ENCODE data around the gene CDH4.

Gene CDH4

GRCh38 chr20:61548069-61548468 is 296.0 kb downstream of the CDH4 start:
- H2AFZ ChIP-seq (ENCODE audit: low read depth, low read length, severe bottlenecking): no peak overlapping the region
- H3K27me3 ChIP-seq (ENCODE audit: low read length): no peaks in the 10 kb centered on the region

GRCh38 chr20:61549865-61550264 is 297.8 kb downstream of the CDH4 start:
- Histone ChIP-seq H3K9me3 (ENCODE audit: insufficient read depth, low read length) (no peaks in the 10 kb centered on the region), H3K4me3 (ENCODE audit: insufficient read depth, low read length, poor library complexity, severe bottlenecking) (no peak overlapping the region), H2AFZ (ENCODE audit: low read depth, low read length, severe bottlenecking) (no peak overlapping the region), H3K79me2 (ENCODE audit: insufficient read depth, low read length) (no peaks in the 10 kb centered on the region), H3F3A (ENCODE audit: insufficient read depth) (no peaks in the 10 kb centered on the region), H4K20me1 (ENCODE audit: low read depth, low read length) (no peaks in the 10 kb centered on the region), H3K36me3 (ENCODE audit: low read length) (no peaks in the 10 kb centered on the region), H3K4me2 (ENCODE audit: low read depth, low read length, poor library complexity, severe bottlenecking) (no peak overlapping the region), H3K9me2 (replicated peaks; ENCODE audit: insufficient read depth, low read length) (no peaks in the 10 kb centered on the region), H3K27ac (ENCODE audit: low read depth, low read length) (no peak overlapping the region), H3K27me3 (ENCODE audit: low read length) (no peaks in the 10 kb centered on the region), H3K9ac (ENCODE audit: low read length) (no peak overlapping the region)
- no peak for TF ChIP-seq EZH2phosphoT487 (conservative IDR thresholded peaks at IDR 0.05; ENCODE audit: low read length)
- TF ChIP-seq CTCF (IDR thresholded peaks at IDR 0.05; ENCODE audit: insufficient read depth, low read length, poor library complexity, severe bottlenecking): no peak

More at GRCh38 chr20:61548069-61548468, 296.0 kb downstream of the CDH4 start:
- no peak overlapping the region for H3K4me3 ChIP-seq (ENCODE audit: insufficient read depth, low read length, poor library complexity, severe bottlenecking)
- no peak overlapping the region for H3K27ac ChIP-seq (ENCODE audit: low read depth, low read length)
- H3K9ac ChIP-seq (ENCODE audit: low read length): no peak overlapping the region
- no peaks in the 10 kb centered on the region for H3F3A ChIP-seq (ENCODE audit: insufficient read depth)
- no peaks in the 10 kb centered on the region for H3K9me3 ChIP-seq (ENCODE audit: insufficient read depth, low read length)
- H3K4me2 ChIP-seq (ENCODE audit: low read depth, low read length, poor library complexity, severe bottlenecking): no peak overlapping the region
- H4K20me1 ChIP-seq (ENCODE audit: low read depth, low read length): no peaks in the 10 kb centered on the region
- no peaks in the 10 kb centered on the region for H3K9me2 ChIP-seq (replicated peaks; ENCODE audit: insufficient read depth, low read length)
- TF ChIP-seq CTCF (IDR thresholded peaks at IDR 0.05; ENCODE audit: insufficient read depth, low read length, poor library complexity, severe bottlenecking): no peak
- TF ChIP-seq EZH2phosphoT487 (conservative IDR thresholded peaks at IDR 0.05; ENCODE audit: low read length): no peak
- no peaks in the 10 kb centered on the region for H3K36me3 ChIP-seq (ENCODE audit: low read length)
- H3K79me2 ChIP-seq (ENCODE audit: insufficient read depth, low read length): no peaks in the 10 kb centered on the region

GRCh38 chr20:61551401-61551800 is 299.3 kb downstream of the CDH4 start:
- TF ChIP-seq CTCF (IDR thresholded peaks at IDR 0.05; ENCODE audit: insufficient read depth, low read length, poor library complexity, severe bottlenecking) (no peak), EZH2phosphoT487 (conservative IDR thresholded peaks at IDR 0.05; ENCODE audit: low read length) (no peak)
- Histone ChIP-seq H3K4me2 (ENCODE audit: low read depth, low read length, poor library complexity, severe bottlenecking) (no peak overlapping the region), H3K9me2 (replicated peaks; ENCODE audit: insufficient read depth, low read length) (no peaks in the 10 kb centered on the region), H3K9ac (ENCODE audit: low read length) (no peak overlapping the region), H3K9me3 (ENCODE audit: insufficient read depth, low read length) (no peaks in the 10 kb centered on the region), H3F3A (ENCODE audit: insufficient read depth) (no peaks in the 10 kb centered on the region), H3K36me3 (ENCODE audit: low read length) (no peaks in the 10 kb centered on the region), H3K27ac (ENCODE audit: low read depth, low read length) (no peak overlapping the region), H3K79me2 (ENCODE audit: insufficient read depth, low read length) (no peaks in the 10 kb centered on the region), H4K20me1 (ENCODE audit: low read depth, low read length) (no peaks in the 10 kb centered on the region), H3K4me3 (ENCODE audit: insufficient read depth, low read length, poor library complexity, severe bottlenecking) (no peak overlapping the region), H2AFZ (ENCODE audit: low read depth, low read length, severe bottlenecking) (no peak overlapping the region), H3K27me3 (ENCODE audit: low read length) (no peaks in the 10 kb centered on the region)
